ENCODE results near the gene RAPSN.

- no peak for TF ChIP-seq CTCF (optimal IDR thresholded peaks at IDR 0.05 in 1 of 3, IDR thresholded peaks at IDR 0.05 in 1 of 3, conservative IDR thresholded peaks at IDR 0.05 in 1 of 3; ENCODE audit: extremely low read depth in 1 of 3, insufficient read depth in 2 of 3, low read length in 3 of 3)
- TF ChIP-seq EZH2 (IDR thresholded peaks at IDR 0.05; ENCODE audit: low read length) = no peak
Observed at GRCh38 chr11:47483457-47483856, 34.5 kb upstream of the RAPSN start.

All from keratinocyte (primary cell).